Endodermal cell (in vitro differentiated cells): ENCODE data around the gene FYCO1. TPM values are rescaled to one million over a fixed set of nuclear protein-coding genes. Genes with fewer than 3 reads are reported as not detected.

Source experiments
- DNase-seq: peaks from one replicate; pipeline ENCODE4 v3.0.0-alpha.2; 2017
- H3K27ac ChIP-seq: 2 replicates; pipeline ENCODE4 v1.5.1; 2013; ENCODE audit warnings: mild to moderate bottlenecking, low read depth, low read length, moderate library complexity
- H3K27me3 ChIP-seq: 2 replicates; pipeline ENCODE4 v1.6.1; 2013; ENCODE audit warnings: mild to moderate bottlenecking, low read length, moderate library complexity; ENCODE audit not compliant: insufficient read depth, control insufficient read depth, poor library complexity, severe bottlenecking
- H3K36me3 ChIP-seq: 2 replicates; pipeline ENCODE4 v1.7.0; 2013; ENCODE audit warnings: mild to moderate bottlenecking, low read length, moderate library complexity; ENCODE audit not compliant: control insufficient read depth, insufficient read depth
- H3K4me1 ChIP-seq: one replicate; pipeline ENCODE4 v1.7.0; 2013; ENCODE audit warnings: low read length; ENCODE audit not compliant: control insufficient read depth, insufficient read depth
- H3K4me3 ChIP-seq: 2 replicates; pipeline ENCODE4 v1.5.1; 2013; ENCODE audit warnings: mild to moderate bottlenecking, low read length, moderate library complexity
- H3K9ac ChIP-seq: 2 replicates; pipeline ENCODE4 v1.6.1; 2013; ENCODE audit warnings: mild to moderate bottlenecking, low read length, moderate library complexity; ENCODE audit not compliant: poor library complexity, severe bottlenecking; ENCODE audit errors: extremely low read depth
- H3K9me3 ChIP-seq: 2 replicates; pipeline ENCODE4 v1.6.1; 2013; ENCODE audit warnings: mild to moderate bottlenecking, low read length, moderate library complexity; ENCODE audit not compliant: control insufficient read depth
- H3K27ac Mint-ChIP-seq: 2 replicates; pipeline ENCODE4 v1.8.0; 2020; ENCODE audit warnings: mixed read lengths
- H3K27me3 Mint-ChIP-seq: 2 replicates; pipeline ENCODE4 v1.8.0; 2021; ENCODE audit warnings: mild to moderate bottlenecking, mixed read lengths; ENCODE audit not compliant: insufficient read depth
- H3K36me3 Mint-ChIP-seq: 2 replicates; pipeline ENCODE4 v1.8.0; 2020; ENCODE audit warnings: low read depth, mixed read lengths
- H3K4me1 Mint-ChIP-seq: 2 replicates; pipeline ENCODE4 v1.8.0; 2020; ENCODE audit warnings: mixed read lengths
- H3K4me3 Mint-ChIP-seq: 2 replicates; pipeline ENCODE4 v1.8.0; 2020; ENCODE audit warnings: mild to moderate bottlenecking, moderate library complexity, mixed read lengths
- H3K9me3 Mint-ChIP-seq: 2 replicates; pipeline ENCODE4 v1.8.0; 2020; ENCODE audit warnings: mild to moderate bottlenecking, mixed read lengths
- WGBS, 2 experiments: methylation state at CpG; one replicate each; pipeline versions ENCODE4 v1.1.5 to v1.1.7; 2013; ENCODE audit warnings: missing lambda C conversion rate in 2 of 2, mixed read lengths in 1 of 2; ENCODE audit not compliant: insufficient coverage in 1 of 2, insufficient read length in 1 of 2; 5-methylcytosine and 5-hydroxymethylcytosine counted together
- total RNA-seq, 2 donors: library from RNA; stranded (reverse); fragmentation: NEBNext Ultra II Directional in 1 of 2; extraction: Animal tissue kit (Norgen Biotek cat#: 25700) in 1 of 2; gene quantifications; 2 replicates in 1 of 2; 3 replicates in 1 of 2; pipeline ENCODE4 v1.2.1, GENCODE V29; 2021
- TF ChIP-seq, protein P1 (sequence below): fragments of 200-600 bp; sonication (generic); conservative IDR thresholded peaks from 2 replicates; pipeline ENCODE4 v1.5.0; 2021; ENCODE audit warnings: antibody characterized with exemption, mild to moderate bottlenecking

The FYCO1 gene
- total RNA-seq, 2 donors from 2014 or later, result 11.3 to 11.8 TPM

DNA sequence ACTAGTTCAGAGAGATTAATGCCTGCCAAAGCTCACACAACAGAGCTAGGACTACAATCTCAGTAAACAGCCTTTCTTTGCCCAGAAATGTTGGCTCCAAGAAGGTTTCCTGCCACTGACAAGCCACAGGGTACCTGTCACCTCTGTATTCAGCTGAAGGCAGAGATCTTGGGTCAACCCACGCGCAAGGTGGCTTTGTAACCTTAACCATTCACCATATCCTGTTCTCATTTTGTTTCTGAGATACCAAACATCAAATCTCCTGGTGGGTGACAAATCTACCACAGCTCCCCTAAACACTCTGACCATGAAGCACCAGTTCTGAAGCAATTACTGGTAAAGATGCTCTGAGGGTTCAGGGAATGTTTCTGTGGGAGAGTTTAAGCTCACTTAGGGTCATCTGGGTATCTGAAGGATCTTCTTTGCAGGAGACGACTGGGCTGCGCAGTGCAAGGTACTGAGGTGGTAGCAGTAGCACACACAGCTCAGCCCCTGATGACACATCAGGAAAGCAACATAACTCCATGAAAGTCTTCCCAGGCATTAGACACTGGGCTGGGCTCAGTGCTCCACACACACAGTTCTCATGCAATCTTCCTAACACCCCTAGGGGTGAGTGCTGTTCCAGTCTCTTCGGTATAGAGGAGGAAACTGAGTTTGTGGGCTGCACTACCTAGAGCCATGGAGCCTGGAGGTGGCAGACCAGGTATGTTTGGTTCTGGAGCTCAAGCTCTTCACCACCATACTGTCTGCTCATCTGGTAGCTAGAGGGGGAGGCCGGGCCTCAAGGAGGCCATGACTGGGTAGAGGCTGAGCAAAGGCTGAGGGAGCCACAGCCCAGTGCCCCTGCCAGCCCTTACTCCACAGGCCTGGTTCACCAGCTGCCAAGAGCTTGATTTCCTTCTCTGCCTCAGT is 44.7 kb downstream of the FYCO1 start:
- Histone ChIP-seq H3K36me3 (peaks cover 75% of the 10 kb centered on the region), H3K9ac (no peak overlapping the region), H3K9me3 (no peaks in the 10 kb centered on the region), H3K4me1 (no peaks in the 10 kb centered on the region), H3K27me3 (no peaks in the 10 kb centered on the region), H3K27ac (no peak overlapping the region), H3K4me3 (no peak overlapping the region)
- no peaks in the 10 kb centered on the region for H3K9me3 Mint-ChIP-seq
- no peak overlapping the region for H3K27ac Mint-ChIP-seq
- TF ChIP-seq, protein P1, sequence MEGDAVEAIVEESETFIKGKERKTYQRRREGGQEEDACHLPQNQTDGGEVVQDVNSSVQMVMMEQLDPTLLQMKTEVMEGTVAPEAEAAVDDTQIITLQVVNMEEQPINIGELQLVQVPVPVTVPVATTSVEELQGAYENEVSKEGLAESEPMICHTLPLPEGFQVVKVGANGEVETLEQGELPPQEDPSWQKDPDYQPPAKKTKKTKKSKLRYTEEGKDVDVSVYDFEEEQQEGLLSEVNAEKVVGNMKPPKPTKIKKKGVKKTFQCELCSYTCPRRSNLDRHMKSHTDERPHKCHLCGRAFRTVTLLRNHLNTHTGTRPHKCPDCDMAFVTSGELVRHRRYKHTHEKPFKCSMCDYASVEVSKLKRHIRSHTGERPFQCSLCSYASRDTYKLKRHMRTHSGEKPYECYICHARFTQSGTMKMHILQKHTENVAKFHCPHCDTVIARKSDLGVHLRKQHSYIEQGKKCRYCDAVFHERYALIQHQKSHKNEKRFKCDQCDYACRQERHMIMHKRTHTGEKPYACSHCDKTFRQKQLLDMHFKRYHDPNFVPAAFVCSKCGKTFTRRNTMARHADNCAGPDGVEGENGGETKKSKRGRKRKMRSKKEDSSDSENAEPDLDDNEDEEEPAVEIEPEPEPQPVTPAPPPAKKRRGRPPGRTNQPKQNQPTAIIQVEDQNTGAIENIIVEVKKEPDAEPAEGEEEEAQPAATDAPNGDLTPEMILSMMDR, result no peak
- WGBS, 2 experiments, result 90 to 94% methylated on average over 2 to 6 of the region's 6 CpGs
- H3K4me3 Mint-ChIP-seq, result no peak overlapping the region
- H3K36me3 Mint-ChIP-seq, result peaks cover 64% of the 10 kb centered on the region
- no peaks in the 10 kb centered on the region for H3K4me1 Mint-ChIP-seq
- no peak for DNase-seq
- H3K27me3 Mint-ChIP-seq, result no peaks in the 10 kb centered on the region

DNA sequence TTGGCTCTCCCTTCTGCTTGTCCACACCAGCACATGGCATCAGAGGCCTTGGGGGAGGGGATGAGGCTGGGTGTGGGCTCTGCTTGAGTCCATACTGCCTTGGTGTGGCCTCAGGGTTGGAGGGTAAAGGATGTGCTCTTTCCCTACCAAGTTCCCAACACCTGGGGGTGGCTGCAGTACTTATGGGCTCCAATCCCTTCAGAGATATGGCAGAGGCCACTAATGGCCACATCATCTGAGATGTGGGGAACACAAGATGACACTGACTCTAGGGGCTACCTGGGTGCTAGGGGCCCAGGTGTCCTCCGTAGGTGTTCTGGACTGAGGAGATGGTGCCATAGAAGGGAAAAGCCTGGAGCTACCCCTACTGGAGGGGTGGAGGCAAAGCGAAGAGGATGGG is 45.5 kb downstream of the FYCO1 start:
- Histone ChIP-seq H3K9ac (no peak overlapping the region), H3K27ac (no peak overlapping the region), H3K36me3 (peaks cover 67% of the 10 kb centered on the region), H3K27me3 (no peaks in the 10 kb centered on the region), H3K4me3 (no peak overlapping the region), H3K4me1 (no peaks in the 10 kb centered on the region), H3K9me3 (no peaks in the 10 kb centered on the region)
- 91 to 100% methylated on average over 1 to 2 of the region's 2 CpGs for WGBS, 2 experiments
- TF ChIP-seq, protein P1, result no peak
- DNase-seq, result no peak
- no peaks in the 10 kb centered on the region for H3K9me3 Mint-ChIP-seq
- no peaks in the 10 kb centered on the region for H3K27me3 Mint-ChIP-seq
- peaks cover 59% of the 10 kb centered on the region for H3K36me3 Mint-ChIP-seq
- H3K4me1 Mint-ChIP-seq, result no peaks in the 10 kb centered on the region
- H3K4me3 Mint-ChIP-seq, result no peak overlapping the region
- H3K27ac Mint-ChIP-seq, result no peak overlapping the region

DNA sequence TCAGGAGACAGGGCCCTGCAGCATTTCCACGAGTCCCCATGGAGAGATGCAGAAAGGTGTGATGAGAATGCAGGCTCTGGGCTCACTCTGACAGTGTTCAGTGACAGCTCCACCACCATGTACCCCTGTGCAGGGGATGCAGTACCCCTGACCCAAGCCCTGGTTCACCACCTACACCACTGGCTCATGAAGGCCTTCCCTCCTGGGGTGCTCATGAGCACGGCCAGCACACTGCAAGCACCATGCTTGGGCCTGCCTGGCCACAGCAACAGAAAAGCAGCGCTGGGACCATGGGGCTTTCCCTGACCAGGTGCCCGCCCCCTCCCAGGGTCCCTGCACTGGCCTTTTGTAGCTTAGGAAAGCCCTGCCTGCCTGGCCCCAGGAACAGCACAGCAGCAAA is 46.2 kb downstream of the FYCO1 start:
- DNase-seq, result no peak
- WGBS, 2 experiments, result 89 to 90% methylated on average over 2 to 4 of the region's 4 CpGs
- H3K4me3 ChIP-seq, result no peak overlapping the region
- no peaks in the 10 kb centered on the region for H3K4me1 ChIP-seq
- H3K9me3 ChIP-seq, result no peaks in the 10 kb centered on the region
- H3K9ac ChIP-seq, result no peak overlapping the region
- Mint-ChIP-seq H3K27me3 (no peaks in the 10 kb centered on the region), H3K36me3 (peaks cover 54% of the 10 kb centered on the region), H3K9me3 (no peaks in the 10 kb centered on the region), H3K27ac (no peak overlapping the region), H3K4me3 (no peak overlapping the region), H3K4me1 (no peaks in the 10 kb centered on the region)
- H3K36me3 ChIP-seq, result peaks cover 60% of the 10 kb centered on the region
- TF ChIP-seq, protein P1, result no peak
- H3K27me3 ChIP-seq, result no peaks in the 10 kb centered on the region
- no peak overlapping the region for H3K27ac ChIP-seq
